ENCODE measurements around the gene TYMS. TPM values are rescaled to one million over a fixed set of nuclear protein-coding genes. Genes with fewer than 3 reads are reported as not detected.
A peak's percentile ranks its signal among the peaks of the same experiment; 100 is the strongest.

Gene TYMS
- 77.5 TPM for polyA plus RNA-seq (2013, experiment 1 of 2; ENCODE audit: insufficient read length)
- polyA plus RNA-seq (2013, experiment 2 of 2; ENCODE audit: insufficient read length), result 79.7 TPM

DNA sequence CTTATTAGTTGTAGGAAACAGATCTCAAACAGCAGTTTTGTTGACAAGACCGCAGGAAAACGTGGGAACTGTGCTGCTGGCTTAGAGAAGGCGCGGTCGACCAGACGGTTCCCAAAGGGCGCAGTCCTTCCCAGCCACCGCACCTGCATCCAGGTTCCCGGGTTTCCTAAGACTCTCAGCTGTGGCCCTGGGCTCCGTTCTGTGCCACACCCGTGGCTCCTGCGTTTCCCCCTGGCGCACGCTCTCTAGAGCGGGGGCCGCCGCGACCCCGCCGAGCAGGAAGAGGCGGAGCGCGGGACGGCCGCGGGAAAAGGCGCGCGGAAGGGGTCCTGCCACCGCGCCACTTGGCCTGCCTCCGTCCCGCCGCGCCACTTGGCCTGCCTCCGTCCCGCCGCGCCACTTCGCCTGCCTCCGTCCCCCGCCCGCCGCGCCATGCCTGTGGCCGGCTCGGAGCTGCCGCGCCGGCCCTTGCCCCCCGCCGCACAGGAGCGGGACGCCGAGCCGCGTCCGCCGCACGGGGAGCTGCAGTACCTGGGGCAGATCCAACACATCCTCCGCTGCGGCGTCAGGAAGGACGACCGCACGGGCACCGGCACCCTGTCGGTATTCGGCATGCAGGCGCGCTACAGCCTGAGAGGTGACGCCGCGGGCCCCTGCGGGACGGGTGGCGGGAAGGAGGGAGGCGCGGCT is at the start of gene TYMS:
Gene TYMS, plus strand, starts transcription at position 343 of the 690 bp plus-strand sequence. Its CDS starts 90 bp downstream, at position 433.
- peak; percentile 53 for DNase-seq

DNA sequence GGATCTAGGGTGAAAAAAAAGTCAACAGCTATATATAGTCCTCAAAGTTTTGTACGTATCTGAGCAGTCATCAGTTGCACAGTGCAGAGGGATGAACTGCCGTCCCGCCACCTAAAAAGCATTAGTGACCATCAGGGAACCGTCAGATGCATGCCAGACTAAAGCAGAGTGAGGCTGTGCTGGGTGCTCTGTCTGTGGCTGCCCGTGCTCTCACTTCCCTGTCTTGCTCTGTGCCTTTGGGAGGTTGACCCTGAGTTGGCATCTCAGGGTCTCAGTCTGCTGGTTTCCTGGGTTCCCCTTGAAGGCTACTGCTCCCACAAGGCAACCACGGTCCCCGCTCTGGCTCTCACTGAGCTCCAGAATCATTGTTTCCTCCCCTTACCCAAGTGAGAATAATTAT is 49.5 kb upstream of the TYMS start:
- DNase-seq, result no peak

DNA sequence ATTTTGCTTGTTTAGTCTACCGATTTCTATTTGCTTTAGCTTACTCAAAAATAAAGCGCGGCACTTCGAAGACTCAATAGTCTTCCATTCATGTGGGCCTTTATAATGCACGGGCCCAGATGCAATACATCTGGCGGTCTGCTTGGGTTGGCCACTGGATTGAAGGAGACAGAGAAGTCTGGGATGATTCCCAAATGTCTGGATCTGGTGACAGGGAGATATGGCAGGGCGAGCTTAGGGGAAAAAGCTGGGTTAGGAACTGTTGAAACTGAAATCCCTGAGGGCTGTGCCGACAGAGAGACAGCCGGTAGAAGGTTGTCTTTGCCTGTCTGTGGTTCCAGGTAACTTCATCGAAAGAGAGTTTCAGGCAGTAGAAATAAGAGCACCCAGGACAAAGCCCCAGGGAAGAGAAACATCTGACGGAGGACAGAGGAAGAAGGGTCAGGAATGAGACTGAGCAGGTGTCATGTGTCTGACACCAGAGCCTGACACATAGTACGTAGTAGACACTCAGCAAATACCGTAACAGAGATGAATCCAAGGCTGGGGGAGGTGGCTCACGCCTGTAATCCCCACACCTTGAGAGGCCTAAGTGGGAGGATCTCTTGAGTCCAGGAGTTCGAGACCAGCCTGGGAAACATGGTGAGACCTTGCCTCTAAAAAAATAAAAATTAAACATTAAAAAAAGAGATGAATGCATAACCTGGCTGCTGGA is 47.1 kb upstream of the TYMS start:
- DNase-seq, result no peak

DNA sequence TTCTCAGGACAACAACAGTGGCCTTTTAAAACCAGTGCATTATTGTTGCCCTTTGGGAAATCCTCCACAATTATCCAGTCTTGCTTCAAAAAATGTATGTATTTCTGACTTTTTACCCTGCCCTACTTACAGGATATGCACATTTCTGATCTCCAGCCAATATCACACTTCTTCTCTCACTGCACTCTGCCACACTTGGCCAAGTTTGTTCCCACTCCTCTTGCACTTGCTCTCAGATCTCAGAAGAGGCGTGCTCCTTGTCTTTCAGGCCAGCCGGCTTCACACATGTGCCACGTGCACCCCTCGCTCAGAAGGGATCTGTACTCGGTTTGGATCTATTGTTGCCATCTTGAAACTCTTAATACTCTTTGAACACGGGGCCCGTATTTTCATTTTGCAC is 45.3 kb upstream of the TYMS start:
- DNase-seq, result no peak

DNA sequence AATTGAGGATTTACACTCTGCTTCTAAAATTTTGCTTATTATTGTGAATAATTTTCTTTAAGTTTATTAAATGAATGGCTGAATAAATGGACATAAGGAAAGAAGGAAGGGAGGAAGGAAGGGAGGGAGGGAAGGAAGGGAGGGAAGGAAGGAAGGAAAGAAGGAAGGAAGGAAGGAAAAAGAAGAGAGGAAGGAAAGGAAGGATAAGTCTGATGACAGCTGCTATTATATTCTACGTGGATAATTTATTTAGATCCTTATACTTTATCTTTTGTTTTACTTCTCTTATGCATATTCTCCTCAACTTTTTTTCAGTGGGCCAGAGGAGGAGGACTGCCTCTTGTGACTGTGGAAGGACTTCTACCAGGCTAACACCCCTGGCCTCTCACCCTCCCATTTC is 43.3 kb upstream of the TYMS start:
- no peak for DNase-seq

DNA sequence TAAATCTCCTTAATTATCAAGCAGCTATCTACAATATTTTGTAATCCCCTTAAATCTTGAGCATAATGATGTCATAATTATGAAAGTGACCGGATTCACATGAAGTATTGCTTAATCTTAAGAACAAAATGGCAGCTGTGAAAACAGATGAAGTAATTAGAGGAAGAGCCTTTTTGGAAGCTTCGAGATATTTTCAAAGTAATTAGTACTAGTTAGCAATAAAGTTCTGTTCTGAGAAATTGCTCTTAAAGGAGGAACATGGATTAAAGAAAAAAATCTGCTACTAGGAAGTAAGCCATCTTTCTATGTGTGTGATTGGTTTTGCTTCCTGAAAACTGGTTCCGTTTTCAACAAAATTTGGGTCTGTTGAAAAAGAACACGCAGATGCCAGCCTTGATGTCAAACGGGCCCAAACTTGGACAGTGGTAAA is 42.3 kb upstream of the TYMS start:
- DNase-seq, result no peak

DNA sequence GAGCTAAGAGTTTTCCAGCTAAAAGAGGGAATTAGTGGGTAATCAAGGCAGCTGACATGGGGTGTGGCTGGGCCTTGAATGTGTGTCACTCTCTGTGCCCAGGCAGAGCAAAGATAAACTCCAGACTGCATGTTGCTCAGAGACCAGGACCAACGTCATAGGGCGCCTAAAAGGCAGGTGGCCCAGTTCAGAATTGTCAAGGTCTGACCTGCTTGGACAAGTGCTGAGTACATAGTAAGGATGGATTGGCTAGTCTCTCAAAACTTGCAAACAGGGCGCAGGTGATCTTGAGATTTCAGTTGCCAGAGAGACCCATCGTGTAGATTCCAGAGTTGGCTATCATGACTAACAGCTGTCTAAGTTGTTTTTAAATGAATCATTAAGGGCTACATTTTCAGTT is 41.7 kb upstream of the TYMS start:
- DNase-seq, result no peak

DNA sequence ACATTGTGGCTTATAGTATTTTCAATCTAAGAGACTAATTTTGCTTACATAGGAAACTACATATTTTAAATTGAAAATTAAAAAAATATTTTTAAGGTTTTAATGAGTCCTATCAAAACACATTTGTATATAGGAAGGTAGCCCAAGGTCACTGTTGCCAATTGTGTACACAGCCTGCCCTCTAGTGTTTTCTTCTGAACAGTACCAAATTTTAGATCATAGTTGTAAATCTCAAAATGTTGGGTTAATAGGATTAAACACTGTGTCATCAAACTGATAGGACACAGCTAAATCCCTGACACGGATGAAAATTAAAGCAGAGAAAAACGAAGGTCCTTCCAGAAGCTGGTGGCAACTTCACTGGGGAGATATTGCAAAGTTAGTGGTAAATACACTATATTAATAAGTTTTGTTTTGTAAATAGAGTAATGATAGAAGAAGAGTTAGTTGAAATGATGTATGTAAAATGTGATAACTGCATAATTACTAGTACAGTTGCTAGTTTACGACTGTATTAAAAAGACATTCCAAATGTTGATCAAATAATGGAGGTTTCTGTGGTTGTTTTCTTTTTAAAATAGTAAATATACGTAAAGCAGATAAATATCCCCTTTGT is 41.0 kb upstream of the TYMS start:
- DNase-seq, result peak; percentile 60

DNA sequence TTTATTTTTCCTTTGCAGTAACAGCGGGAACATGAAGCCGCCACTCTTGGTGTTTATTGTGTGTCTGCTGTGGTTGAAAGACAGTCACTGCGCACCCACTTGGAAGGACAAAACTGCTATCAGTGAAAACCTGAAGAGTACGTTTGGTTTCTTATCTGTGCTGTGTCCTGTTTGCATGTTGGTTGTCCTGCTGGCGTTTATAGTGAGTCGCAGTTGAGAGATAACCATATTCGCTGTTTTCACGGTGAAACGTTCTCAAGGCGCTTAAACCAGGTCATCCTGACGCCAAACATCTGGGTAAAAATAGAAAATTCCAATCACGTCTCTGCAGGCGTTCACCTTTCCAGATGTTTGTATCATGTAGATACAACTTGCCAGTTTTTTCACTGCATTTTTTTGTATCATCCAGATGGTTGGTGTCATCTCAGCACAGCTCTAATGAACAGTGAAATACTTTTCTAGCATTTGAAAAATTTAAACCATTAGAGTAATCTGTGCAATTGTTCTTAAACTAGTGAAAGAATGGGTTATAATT is 39.4 kb upstream of the TYMS start:
- no peak for DNase-seq

DNA sequence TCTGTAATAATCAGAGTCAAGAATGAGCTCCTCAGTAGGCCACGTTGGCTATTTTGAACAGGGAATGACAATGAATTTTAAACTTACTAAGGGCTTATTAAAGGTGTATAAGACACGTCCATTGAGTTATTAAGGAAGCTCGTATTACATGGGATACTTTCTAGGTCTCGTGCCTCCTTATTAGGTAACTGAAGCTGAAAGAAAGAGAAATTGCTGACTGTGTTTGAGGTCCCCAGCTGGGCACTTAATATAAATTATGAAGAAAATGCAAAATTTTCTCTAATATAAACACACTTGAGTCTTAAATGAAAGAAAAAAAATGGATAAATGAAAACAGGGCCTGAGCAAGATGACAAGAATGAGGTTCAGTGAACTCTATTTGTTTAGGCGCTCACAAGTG is 38.8 kb upstream of the TYMS start:
- no peak for DNase-seq

DNA sequence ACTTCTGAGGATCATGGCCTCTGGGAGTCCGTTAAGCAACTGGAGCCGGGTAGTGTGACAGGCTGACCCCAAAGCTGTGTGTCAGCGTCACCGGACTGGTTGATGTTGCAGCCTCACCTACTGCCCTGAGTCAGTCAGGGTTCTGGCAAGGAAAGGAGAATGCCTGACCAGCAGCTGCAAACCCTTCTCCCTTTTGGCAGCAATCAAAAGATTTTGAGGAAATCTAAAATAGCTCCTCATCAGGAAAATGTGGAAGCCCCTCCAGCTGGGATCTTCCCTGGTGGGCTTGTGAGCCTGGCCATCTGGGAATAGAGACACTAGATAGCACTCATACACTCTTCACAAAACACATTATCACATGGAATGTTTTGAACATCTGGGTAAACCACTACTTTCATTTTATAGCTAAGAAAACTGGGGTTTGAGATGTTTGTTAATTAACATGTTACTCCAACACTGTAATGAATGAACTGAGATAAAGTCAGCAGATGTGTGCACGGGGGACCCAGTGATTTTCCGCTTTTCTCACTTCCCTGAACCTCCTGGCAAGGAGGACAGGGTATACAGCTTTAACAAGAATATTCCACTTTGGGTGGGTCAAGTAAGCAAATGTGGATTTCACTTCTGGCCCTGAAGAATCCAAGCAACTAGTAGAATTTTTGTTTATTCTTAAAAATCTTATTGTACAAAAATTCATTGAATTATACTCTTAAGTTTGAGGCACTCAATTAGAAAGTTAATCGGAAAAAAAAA is 36.0 kb upstream of the TYMS start:
- no peak for DNase-seq

DNA sequence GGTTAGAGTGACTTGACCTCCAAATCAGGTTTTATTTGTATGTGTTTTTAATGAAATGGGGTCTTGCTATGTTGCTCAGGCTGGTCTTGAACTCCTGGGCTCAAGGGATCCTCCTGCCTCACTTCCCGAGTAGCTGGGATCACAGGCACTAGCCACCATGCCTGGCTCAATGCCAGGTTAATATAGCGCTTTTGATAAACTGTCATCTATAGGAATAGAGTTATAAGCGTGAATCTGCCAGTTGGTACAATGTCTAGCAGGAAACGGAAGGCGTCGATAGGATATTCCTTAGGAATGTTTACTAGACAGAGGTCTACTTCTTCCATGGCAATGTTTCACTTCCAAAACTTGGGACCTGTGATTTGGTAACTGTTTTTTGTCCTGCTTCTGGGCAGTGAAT is 35.2 kb upstream of the TYMS start:
- DNase-seq, result no peak

DNA sequence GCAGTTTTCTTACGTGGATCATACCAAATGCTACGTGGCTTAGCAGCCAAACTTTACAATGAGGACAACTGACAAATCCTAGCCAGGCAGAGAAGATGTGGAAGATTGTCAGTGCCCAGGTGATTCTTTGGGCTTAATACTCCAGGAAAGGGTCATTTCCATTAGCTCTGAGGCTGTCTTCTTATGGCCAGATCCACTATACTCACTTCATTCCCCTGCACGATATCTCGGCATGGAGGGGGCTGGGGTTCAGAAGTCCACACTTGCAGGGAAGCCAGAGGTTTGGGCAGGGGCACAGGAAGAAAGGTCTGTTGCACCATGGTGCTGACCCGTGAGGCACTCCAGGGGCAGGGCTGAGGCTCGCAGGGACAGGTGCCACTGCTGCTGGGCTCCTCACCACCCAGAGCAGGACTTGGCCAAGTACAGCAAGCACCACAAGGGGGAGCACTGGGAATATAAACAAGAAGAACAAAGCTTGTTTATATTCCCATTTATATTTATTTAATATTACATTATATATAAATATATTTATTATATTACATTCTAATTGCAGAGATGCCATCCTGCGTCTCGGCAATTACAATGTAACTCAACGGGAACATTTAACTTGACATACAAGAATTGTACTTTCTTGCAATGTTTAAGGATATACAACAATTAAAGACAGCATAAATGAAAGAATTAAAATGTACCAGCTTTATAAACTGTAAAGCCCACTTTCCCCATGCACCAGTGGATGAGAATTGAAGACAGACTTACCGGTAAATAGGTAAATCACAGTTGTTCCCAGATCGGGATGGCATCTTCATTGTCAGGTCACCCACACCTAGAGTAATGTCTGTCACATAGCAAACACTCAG is 33.5 kb upstream of the TYMS start:
- peak; percentile 66 for DNase-seq

DNA sequence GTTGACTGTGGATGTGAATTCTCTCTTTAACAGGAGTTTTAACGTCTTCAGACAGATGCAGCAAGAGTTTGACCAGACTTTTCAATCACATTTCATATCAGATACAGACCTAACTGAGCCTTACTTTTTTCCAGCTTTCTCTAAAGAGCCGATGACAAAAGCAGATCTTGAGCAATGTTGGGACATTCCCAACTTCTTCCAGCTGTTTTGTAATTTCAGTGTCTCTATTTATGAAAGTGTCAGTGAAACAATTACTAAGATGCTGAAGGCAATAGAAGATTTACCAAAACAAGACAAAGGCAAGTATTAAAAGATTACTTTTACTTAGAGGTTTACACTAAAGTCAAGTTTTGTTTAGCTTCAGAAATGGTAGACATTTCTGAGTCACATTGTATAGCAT is 30.2 kb upstream of the TYMS start:
- DNase-seq, result no peak

DNA sequence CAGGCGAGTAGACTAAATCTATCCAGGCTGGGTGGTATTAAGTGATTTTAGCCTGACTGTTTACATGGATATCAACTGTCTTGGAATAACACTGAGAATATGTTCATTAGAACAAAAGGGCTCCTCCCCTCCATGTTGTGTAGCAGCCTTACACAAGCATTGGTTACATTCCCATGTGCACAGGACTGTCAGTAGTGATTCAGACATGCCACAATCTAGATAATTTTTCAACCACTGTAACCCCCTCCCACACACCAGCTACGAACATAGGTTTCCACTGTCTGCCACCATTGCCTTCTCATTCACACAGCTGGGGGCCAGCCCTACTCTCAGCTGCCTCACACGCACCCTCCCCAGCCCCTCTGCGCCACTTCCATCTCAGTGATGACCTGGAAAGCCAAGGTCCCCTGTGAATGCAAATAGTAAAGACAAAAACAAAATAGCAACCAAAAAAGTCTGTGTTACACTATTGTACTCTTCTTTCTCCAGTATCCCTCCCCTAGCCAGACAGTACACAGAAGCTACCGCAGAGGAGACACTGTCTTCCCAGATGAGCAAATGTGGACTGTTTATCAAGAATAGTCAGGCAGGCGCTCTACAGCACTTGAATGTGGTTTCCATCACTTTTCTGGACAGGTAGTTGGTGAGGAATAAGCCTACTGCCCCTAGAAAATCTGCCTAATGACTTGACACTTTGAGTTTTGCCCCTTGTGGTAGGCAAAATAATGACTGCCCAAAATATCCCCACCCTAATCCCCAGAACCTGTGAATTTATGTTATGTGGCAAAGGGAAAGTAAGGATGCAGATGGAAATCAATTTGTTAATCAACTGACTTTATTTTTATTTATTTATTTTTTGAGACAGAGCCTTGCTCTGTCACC is 27.9 kb upstream of the TYMS start:
- DNase-seq, result no peak

DNA sequence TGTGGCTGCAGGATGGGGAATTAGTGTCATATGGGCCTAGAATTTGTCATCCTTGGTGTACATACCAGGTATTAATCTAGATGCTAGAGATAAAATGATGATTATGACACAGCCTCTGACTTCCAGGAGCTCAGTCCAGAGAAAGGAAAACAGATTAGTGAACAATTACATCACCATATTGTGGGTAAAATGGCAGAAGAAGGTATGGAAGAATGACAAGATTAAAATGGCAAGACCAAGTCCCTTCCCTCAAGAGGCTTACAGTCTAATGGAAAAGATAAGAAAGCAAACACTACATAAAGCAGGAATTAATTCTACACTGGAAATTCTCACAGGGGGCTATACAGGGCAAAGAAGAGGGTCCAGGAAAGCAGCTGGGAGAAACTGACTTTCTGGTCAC is 25.9 kb upstream of the TYMS start:
- DNase-seq, result no peak

DNA sequence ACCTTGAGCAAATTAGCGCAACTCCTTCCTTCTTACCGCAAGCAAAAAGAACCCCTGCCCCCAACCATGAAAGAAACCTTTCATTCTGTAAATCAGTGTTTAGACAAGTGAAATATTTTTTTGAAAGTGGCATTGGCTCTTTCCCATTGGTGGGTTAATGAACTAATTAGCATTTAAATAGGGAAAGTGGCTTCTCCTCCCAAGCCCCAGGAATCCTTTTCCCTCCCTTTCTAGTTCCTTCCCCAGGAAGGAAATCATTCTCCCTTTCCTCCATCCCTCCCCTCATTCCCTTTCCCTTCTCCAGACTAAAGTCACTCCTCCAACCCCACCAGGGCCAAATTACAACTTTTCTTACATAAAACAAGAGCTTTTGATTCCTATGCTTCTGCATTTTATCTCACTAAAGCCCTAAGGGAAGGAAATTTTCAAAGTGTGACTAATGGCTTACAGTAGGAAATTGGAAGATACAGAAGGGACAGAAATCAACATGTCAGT is 22.9 kb upstream of the TYMS start:
- peak; percentile 5 for DNase-seq

DNA sequence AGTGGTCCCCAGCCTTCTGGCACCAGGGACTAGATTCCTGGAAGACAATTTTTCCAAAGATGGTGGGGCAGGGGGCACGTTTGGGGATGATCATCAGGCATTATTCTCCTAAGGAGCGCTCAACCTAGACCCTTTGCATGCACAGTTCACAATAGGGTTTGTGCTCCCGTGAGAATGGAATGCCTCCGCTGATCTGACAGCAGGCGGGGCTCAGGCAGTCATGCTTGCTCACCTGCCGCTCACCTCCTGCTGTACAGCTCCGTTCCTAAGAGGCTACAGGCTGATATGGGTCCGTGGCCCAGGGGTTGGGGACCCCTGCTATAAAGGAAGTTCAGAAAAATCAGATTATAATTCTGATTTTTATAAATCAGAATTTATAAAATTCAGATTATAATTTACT is 22.3 kb upstream of the TYMS start:
- no peak for DNase-seq

DNA sequence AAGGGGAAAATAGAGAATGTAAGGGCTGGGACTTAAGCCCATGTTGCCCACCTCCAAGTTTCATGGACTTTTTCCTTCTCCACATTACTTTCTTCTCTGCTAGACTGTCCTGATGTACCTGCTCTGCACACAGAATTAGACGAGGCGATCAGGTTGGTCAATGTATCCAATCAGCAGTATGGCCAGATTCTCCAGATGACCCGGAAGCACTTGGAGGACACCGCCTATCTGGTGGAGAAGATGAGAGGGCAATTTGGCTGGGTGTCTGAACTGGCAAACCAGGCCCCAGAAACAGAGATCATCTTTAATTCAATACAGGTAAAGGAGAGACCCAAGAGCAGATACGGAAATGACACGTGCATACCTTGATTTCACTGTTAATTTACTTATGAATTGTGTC is 16.2 kb upstream of the TYMS start:
- no peak for DNase-seq

DNA sequence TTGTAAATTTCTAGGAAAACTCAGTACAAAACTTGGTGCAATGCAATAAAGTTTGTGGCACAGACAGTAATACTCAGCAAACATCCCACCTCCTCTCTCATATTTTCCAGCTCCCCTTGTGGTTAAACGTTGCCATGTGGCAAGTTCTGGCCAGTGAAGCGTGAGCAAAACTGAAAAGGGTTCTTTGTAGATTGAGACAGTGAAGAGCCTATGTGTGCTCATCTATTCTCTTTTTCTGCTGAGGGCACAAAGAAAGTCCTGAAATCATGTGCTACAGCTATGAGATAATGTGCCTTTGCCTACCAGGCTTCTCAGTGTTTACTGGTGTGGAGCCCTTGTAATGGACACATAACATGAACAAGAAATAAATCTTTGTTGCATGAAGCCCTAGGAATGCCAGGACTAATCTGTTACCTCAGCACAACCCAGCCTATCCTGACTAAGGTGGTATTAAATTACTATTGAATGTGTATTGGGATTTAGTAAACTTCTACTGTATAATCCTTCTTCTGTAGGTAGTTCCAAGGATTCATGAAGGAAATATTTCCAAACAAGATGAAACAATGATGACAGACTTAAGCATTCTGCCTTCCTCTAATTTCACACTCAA is 13.0 kb upstream of the TYMS start:
- no peak for DNase-seq

All from fibroblast of skin of scalp (primary cell).